Smooth muscle cell (in vitro differentiated cells): Measurements from ENCODE around the gene SRSF7. TPM values are rescaled to one million over a fixed set of nuclear protein-coding genes. Genes with fewer than 3 reads are reported as not detected.

Experiments used
- DNase-seq: peaks from one replicate; lab custom pipeline; 2025; ENCODE audit not compliant: unreplicated experiment; lab: John Stamatoyannopoulos, UW
- H2AFZ ChIP-seq: fragments of 200-600 bp; sonication (generic); 2 replicates; pipeline ENCODE4 v1.6.0; 2016; ENCODE audit warnings: antibody characterized with exemption, low read depth, mild to moderate bottlenecking
- H3F3A ChIP-seq: fragments of 200-600 bp; sonication (generic); 2 replicates; pipeline ENCODE4 v1.6.0; 2017; ENCODE audit warnings: antibody characterized with exemption, low read depth
- H3K27ac ChIP-seq: fragments of 200-600 bp; sonication (generic); 2 replicates; pipeline ENCODE4 v1.5.1; 2016; ENCODE audit warnings: low read depth, mild to moderate bottlenecking
- H3K27me3 ChIP-seq: fragments of 200-600 bp; sonication (generic); 2 replicates; pipeline ENCODE4 v1.6.1; 2016; ENCODE audit warnings: low read depth, mild to moderate bottlenecking
- H3K36me3 ChIP-seq: fragments of 200-600 bp; sonication (generic); 2 replicates; pipeline ENCODE4 v1.5.1; 2016; ENCODE audit warnings: low read depth
- H3K4me1 ChIP-seq: fragments of 200-600 bp; sonication (generic); 2 replicates; pipeline ENCODE4 v1.5.1; 2016; ENCODE audit warnings: low read depth
- H3K4me2 ChIP-seq: fragments of 200-600 bp; sonication (generic); 2 replicates; pipeline ENCODE4 v1.6.0; 2016; ENCODE audit warnings: mild to moderate bottlenecking
- H3K4me3 ChIP-seq: fragments of 200-600 bp; sonication (generic); 2 replicates; pipeline ENCODE4 v1.5.1; 2016; ENCODE audit warnings: mild to moderate bottlenecking
- H3K79me2 ChIP-seq: fragments of 200-600 bp; sonication (generic); 2 replicates; pipeline ENCODE4 v1.6.0; 2016; ENCODE audit warnings: low read depth, mild to moderate bottlenecking
- H3K9ac ChIP-seq: fragments of 200-600 bp; sonication (generic); 2 replicates; pipeline ENCODE4 v1.6.0; 2016; ENCODE audit warnings: low read depth
- H3K9me3 ChIP-seq: fragments of 200-600 bp; sonication (generic); replicated peaks from 2 replicates; pipeline ENCODE4 v1.5.1; 2016; ENCODE audit warnings: low read depth
- H4K20me1 ChIP-seq: fragments of 200-600 bp; sonication (generic); 2 replicates; pipeline ENCODE4 v1.6.0; 2016; ENCODE audit warnings: low read depth
- WGBS: methylation state at CpG from one replicate; pipeline ENCODE4 v1.1.7; 2016; ENCODE audit warnings: low lambda C conversion rate; 5-methylcytosine and 5-hydroxymethylcytosine counted together
- polyA plus RNA-seq: library from polyadenylated mRNA; unstranded; fragments of >200 nt; fragmentation: Nextera tagmentation; extraction: Ambion mirVana; gene quantifications from 2 replicates; pipeline ENCODE4 v1.2.1, GENCODE V29; 2016
- total RNA-seq: library from RNA; depleted of rRNA; stranded (reverse); fragments of >200 nt; gene quantifications from 2 replicates; pipeline ENCODE4 v1.2.3, GENCODE V29; 2014
- TF ChIP-seq, protein P1 (sequence below): fragments of 200-600 bp; sonication (generic); IDR thresholded peaks from 2 replicates; pipeline ENCODE4 v1.5.1; 2017; ENCODE audit warnings: borderline replicate concordance, mild to moderate bottlenecking, antibody characterized with exemption; ENCODE audit not compliant: insufficient read depth, poor library complexity, severe bottlenecking

Gene SRSF7
- total and polyA plus RNA-seq, 2 experiments from 2014 or later = 92.5 to 102 TPM

DNA sequence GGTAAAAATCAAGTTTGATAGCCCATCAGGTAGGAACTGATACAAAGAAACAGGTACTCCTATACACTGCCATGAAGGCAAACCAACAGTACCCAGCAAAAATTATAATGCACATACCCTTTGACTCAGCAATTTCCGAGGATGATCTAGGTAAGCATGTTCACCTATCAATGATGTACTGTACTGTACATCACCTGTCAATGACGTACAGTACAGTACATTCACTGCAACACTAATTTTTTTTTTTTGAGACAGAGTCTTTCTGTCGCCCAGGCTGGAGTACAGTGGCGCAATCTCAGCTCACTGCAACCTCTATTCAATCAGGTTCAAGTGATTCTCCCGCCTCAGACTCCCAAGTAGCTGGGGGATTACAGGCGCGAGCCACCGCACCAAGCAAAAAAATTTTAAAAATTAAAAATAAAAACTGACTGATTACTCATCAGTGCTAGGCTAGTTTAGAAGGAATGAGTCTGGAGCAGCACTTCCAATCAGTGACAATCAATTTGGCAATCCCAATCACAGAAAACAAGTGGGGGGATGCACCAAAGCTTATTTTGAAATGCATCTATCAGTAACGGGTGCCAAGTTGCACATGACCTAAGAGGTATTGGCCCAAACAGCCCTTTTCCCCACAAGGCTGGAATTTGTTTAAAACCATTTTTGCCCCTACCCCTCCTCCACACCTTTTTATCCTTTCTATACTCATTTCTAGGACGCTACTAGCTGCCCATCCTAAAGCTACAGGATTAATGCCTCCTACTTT lies 8.2 kb downstream of the SRSF7 start:
- no peaks in the 10 kb centered on the region for H3K9me3 ChIP-seq
- DNase-seq = no peak
- no peak overlapping the region for H3K4me3 ChIP-seq
- WGBS = 94% methylated on average over 10 of the region's 10 CpGs
- H3K27ac ChIP-seq = no peak overlapping the region
- H4K20me1 ChIP-seq = peaks cover 67% of the 10 kb centered on the region
- H3K27me3 ChIP-seq = no peaks in the 10 kb centered on the region
- no peak overlapping the region for H2AFZ ChIP-seq
- no peak overlapping the region for H3K9ac ChIP-seq
- no peak overlapping the region for H3K4me2 ChIP-seq
- TF ChIP-seq, protein P1, sequence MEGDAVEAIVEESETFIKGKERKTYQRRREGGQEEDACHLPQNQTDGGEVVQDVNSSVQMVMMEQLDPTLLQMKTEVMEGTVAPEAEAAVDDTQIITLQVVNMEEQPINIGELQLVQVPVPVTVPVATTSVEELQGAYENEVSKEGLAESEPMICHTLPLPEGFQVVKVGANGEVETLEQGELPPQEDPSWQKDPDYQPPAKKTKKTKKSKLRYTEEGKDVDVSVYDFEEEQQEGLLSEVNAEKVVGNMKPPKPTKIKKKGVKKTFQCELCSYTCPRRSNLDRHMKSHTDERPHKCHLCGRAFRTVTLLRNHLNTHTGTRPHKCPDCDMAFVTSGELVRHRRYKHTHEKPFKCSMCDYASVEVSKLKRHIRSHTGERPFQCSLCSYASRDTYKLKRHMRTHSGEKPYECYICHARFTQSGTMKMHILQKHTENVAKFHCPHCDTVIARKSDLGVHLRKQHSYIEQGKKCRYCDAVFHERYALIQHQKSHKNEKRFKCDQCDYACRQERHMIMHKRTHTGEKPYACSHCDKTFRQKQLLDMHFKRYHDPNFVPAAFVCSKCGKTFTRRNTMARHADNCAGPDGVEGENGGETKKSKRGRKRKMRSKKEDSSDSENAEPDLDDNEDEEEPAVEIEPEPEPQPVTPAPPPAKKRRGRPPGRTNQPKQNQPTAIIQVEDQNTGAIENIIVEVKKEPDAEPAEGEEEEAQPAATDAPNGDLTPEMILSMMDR = no peak
- H3K36me3 ChIP-seq = peaks cover 36% of the 10 kb centered on the region
- peaks cover 43% of the 10 kb centered on the region for H3F3A ChIP-seq
- H3K4me1 ChIP-seq = peaks cover 5% of the 10 kb centered on the region
- H3K79me2 ChIP-seq = peaks cover 39% of the 10 kb centered on the region

DNA sequence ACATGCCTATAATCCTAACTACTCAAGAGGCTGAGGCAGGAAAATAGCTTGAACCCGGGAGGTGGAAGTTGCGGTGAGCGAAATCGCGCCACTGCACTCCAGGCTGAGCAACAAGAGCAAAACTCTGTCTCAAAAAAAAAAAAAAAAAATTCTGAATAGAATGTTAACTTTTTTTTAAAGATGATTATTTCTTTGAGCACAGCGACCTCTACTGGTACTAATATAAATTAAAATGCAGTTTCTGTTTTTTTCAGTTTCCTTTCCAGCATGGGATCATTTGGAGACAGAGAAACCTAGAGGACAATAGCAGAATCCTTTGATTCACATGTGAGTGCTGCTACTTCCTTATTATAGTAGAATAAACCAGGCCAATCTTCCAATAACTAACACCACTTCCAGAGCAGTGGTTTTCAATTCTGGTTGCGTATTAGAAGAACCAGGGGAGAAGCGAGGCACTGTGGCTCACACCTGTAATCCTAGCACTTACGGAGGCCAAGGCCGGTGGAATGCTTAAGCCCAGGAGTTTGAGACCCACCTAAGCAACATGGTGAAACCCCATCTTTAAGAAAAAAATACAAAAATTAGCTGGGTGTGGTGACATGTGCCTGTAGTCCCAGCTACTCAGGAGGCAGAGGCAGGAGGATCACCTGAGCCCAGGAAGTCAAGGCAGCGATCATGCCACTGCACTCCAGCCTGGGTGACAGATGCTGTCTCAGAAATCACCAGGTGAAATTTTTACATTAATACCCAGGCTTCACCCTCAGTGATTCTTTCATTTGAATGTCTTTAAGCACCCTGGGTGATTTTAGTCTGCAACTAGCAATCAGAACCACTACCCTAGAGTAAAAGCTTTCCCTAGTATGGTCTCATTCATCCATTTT lies 10.1 kb downstream of the SRSF7 start:
- Histone ChIP-seq H3K9me3 (no peaks in the 10 kb centered on the region), H3K4me2 (no peak overlapping the region), H3K9ac (no peak overlapping the region), H2AFZ (no peak overlapping the region), H3F3A (peaks cover 25% of the 10 kb centered on the region), H3K36me3 (peaks cover 19% of the 10 kb centered on the region), H3K4me3 (no peak overlapping the region), H3K27ac (no peak overlapping the region), H3K79me2 (peaks cover 20% of the 10 kb centered on the region), H4K20me1 (peaks cover 48% of the 10 kb centered on the region), H3K4me1 (no peaks in the 10 kb centered on the region), H3K27me3 (no peaks in the 10 kb centered on the region)
- DNase-seq = no peak
- 89% methylated on average over 11 of the region's 11 CpGs for WGBS
- TF ChIP-seq, protein P1 = peak; percentile 62

DNA sequence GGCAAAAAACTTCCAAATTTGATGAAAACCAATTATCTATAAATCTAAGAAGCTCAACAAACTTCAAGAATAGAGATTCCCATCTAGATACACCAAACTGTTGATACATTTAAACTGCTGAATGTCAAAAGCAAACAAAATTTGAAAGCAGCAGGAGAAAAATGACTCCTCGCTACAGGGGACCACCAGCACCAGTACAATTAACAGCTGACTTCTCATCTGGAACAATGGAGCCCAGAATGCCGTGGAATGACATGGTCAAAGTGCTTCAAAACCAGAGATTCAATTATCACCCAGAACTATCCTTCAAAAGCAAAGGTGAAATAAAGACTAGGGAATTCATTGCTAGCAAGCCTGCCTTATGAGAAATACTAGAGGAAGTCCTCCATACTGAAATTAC lies 11.6 kb downstream of the SRSF7 start:
- Histone ChIP-seq H3K4me3 (no peak overlapping the region), H3F3A (peaks cover 20% of the 10 kb centered on the region), H3K27me3 (no peaks in the 10 kb centered on the region), H3K9ac (no peak overlapping the region), H3K27ac (no peak overlapping the region), H3K79me2 (peaks cover 7% of the 10 kb centered on the region), H3K36me3 (peaks cover 3% of the 10 kb centered on the region), H3K4me2 (no peak overlapping the region), H3K4me1 (no peaks in the 10 kb centered on the region), H4K20me1 (peaks cover 32% of the 10 kb centered on the region), H3K9me3 (no peaks in the 10 kb centered on the region), H2AFZ (no peak overlapping the region)
- TF ChIP-seq, protein P1 = no peak
- 98% methylated on average over 2 of the region's 2 CpGs for WGBS
- no peak for DNase-seq
